HG02759 (cell line): ENCODE measurements around the gene KCNT1.

ENCODE experiments used
- ATAC-seq: cut with Tn5 transposase; IDR thresholded peaks from one replicate; pipeline ENCODE4 v1.9.1; 2021; ENCODE audit warnings: mild to moderate bottlenecking, moderate library complexity; ENCODE audit not compliant: unreplicated experiment

Gene KCNT1

DNA sequence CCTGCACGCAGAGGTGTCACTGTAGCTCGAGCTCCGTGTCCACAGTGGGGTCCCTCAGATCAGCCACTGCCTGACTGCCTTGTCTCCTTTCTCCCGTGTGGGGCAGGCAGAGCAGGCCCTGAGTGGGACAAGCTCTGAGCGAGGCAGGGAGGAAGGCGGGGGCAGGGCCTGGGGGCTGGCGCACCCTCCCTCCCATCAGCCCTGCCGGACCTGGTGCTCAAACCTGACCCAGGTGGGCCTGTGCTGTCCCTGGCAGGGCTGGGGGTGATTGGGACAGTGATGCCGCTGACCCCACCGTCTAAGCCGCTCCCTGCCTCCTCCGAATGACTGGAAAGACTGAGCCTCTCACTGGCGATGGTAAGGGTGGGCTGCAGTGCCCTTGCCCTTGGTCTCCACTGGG is 60.9 kb downstream of the KCNT1 start:
- no peak for ATAC-seq

DNA sequence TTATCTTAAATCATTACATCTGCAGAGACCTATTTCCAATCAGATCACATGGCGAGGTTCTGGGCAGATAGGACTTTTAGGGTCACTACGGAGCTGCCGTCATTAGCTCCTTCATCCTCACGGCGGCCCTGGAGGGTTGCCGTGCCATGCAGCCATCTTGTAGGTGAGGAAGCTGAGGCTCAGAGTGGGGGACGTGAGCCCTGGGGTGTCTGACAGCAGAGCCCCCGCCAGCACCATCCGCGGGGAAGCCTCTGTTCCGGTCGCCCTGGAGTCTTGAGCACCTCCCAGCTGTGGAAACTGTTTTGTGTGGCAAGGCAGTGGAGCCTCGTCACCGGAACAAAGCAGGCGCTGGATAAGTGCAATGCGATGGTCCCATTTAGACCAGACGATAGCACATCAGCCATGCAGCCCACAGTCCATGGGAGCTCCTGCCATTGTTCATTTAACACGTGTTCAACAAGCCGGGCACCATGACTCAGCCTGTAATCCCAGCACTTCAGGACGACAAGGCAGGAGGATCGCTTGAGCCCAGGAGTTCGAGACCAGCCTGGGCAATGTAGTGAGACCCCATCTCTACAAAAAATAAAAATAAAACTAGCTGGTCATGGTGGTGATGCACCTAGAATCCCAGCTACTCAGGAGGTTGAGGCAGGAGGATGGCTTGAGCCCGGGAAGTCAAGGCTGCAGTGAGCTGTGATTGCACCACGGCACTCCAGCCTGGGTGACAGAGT is 61.9 kb downstream of the KCNT1 start:
- ATAC-seq, result no peak

DNA sequence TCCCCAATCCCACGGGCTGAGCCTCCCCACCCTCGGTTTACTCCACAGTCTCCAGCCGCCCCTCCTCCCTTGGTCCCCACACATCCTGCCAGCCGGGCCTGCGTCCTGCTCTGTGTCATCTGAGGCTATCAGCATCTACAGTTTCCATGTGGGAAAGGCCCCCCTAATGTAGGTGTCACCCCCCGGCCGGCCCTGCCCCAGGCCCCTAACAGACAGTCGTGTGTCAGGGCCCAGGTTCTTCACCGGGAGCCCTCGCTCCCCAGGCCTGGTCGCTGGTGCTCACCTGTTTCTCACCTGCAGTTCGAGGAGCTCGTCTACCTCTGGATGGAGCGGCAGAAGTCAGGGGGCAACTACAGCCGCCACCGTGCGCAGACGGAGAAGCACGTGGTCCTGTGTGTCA is 62.7 kb downstream of the KCNT1 start:
- ATAC-seq, result no peak

DNA sequence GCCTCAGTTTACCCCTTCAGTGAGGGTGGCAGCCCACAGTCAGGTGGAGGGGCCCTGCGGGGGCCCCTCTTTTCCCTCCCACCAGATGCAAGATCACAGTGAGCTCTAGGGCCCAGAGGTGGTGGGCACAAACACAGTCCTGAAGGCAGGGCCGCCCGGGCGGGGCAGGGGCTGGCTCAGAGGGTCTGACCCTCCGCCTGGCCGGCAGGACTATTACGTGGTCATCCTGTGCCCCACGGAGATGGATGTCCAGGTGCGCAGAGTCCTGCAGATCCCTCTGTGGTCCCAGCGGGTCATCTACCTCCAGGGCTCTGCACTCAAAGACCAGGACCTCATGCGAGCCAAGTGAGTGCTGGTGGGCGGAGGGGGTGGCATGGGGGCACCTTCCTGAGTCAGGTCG is 63.4 kb downstream of the KCNT1 start:
- no peak for ATAC-seq

DNA sequence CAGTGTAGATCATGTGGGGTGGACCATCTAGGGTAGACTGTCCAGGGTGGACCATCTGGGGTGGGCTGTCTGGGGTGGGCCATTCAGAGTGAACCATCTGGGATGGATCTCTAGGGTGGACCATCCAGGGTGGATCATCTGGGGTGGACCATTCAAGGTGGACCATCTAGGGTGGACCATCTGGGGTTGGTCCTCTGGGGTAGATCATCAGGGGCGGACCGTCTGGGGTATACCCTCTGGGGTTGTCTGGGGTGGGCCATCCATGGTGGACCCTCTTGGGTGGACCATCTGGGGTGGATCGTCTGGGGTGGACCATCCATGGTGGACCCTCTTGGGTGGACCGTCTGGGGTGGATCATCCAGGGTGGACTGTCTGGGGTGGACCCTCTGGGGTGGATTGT is 64.3 kb downstream of the KCNT1 start:
- ATAC-seq, result no peak

DNA sequence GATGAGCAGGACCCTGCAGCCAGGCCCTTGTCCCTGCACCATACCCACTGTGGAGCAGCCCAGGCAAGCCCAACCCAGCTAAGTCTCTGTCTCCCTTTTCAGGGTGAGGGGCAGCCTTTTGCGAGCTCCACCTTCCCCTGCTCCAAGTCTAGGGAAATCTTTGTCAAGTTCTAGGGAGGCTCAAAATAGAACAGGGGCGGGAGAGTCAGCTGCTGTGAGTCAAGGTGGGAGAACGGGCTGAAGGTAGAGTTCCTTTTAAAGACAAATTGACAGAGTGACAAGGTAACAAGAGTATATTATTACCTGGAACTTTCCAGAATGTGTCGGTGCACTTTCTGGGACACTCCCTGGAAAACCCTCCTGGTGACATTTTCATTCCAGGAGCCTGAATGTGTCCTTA is 64.7 kb downstream of the KCNT1 start:
- no peak for ATAC-seq

DNA sequence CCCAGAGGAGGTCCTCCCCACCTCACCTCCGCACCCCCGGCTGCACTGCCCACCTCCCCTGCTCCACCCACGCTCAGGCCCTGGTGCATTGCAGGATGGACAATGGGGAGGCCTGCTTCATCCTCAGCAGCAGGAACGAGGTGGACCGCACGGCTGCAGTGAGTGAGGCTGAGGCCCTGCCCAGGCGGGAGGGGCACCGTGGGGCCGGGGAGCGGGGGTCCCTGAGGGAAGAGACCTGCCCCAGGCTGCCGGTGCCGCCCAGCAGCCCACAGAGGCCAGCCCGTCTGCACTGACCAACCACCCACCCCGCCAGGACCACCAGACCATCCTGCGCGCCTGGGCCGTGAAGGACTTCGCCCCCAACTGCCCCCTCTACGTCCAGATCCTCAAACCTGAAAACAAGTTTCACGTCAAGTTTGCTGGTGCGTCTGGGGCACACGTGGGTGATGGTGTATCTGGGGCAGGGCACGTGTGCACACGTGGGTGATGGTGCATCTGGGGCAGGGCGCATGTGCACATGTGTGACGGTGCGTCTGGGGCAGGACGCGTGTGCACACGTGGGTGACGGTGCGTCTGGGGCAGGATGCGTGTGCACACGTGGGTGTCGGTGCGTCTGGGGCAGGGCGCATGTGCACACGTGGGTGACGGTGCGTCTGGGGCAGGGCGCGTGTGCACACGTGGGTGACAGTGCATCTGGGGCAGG is 66.7 kb downstream of the KCNT1 start:
- ATAC-seq, result no peak

DNA sequence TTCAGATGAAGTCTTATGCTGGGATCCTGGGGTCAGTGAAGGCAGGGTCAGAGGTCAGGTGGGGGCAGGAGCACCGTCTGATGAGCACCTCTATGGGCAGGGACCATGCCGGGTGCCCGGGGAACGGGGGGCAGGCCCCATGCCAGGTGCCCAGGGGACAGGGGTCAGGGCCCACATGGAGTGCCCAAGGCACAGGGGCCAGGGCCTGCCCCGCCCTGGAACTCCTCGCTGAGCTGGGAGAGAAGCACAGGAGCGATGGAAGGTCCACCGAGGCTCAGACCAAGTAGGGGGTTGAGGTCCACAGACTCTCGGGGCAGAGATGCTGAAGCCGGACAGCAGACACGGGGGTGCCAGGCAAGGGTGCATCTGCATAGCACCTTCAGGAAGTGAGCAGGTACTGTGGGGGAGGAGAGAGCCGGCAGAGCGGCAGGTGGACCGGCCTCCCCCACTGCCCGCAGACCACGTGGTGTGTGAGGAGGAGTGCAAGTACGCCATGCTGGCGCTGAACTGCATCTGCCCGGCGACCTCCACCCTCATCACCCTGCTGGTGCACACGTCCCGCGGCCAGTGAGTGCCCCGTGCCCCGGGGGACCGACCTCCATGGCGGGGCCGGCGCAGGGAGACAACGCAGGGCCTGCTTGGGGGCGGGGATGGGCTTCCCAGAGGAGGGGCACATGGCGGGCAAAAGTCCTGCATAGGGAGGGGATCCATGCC is 67.7 kb downstream of the KCNT1 start:
- no peak for ATAC-seq

DNA sequence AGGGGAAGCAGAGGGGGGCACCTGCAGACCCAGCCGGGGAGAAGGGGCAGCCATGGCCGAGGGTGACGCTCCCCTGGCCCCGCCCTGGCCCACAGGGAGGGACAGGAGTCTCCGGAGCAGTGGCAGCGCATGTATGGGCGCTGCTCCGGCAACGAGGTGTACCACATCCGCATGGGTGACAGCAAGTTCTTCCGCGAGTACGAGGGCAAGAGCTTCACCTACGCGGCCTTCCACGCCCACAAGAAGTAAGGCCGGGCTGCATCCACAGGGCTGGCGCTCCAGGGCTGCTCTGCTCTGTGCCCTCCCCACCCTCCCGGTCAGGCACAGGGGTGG is 68.2 kb downstream of the KCNT1 start:
- ATAC-seq, result no peak

DNA sequence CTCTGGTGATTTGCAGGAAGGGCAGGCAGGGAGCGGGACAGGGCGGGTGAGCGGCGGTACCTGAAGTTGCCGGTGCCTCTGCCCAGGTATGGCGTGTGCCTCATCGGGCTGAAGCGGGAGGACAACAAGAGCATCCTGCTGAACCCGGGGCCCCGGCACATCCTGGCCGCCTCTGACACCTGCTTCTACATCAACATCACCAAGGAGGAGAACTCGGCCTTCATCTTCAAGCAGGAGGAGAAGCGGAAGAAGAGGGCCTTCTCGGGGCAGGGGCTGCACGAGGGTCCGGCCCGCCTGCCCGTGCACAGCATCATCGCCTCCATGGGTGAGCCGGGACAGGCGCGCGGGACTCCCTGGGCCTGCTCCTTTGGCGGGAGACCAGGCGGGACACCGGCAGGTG is 68.8 kb downstream of the KCNT1 start:
- ATAC-seq, result no peak

DNA sequence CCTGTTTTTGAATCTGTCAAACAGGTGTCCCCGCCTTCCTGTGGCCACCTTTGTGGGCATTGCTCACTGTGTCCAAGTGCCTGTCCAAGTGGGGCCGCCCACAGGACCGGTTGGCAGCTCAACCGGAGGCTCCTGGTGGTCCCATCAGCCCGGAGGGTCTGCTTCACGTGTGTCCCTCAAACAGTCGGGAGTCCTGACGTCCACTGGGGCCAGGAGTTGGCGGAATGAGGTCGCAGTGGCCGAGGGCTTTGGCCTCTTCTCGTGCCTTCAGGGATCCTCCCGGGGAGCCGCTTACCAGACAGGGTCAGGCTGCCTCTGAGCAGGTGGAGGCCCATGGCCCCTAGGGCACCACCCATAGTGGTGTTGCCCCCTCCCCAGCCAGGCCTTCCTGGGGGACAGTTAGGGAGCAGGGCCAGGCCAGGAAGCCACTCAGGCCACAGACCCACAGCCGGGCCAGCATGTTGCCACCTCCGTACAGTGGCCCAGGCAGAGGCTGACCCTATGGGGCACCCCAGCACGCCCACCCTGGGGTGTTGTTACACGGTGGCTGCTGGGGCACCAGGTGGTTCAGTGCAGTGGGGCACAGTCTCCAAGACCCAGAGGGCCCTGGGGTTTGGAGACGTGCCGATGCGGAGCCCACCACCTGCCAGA is 69.5 kb downstream of the KCNT1 start:
- ATAC-seq, result no peak

DNA sequence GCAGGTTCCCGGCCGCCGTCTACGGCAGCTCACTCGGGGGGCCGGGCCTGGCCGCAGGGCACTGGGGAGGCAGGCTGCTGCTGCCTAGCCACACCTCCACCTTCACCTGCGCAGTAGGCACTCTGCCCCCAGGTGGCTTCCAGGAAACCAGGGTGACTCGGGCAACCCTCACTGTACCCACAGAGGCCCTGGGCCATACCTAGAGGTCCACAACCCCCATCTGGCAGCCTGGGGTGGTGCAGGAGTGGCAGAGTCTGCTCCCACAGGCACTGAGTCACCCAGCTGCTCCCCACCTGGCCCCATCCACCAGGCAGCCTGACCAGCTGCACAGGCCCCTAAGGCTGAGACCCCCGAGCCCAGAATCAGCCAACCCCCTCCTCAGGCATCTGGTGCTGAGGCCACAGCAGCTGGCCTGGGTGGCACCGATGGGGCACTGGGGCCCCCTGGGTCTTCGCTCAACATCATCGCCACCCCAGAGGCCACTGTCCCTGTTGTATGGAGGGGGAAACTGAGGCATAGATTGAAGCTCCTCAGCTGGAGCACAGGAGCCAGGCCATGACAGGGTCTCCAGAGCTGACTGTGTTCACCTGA is 70.2 kb downstream of the KCNT1 start:
- no peak for ATAC-seq

DNA sequence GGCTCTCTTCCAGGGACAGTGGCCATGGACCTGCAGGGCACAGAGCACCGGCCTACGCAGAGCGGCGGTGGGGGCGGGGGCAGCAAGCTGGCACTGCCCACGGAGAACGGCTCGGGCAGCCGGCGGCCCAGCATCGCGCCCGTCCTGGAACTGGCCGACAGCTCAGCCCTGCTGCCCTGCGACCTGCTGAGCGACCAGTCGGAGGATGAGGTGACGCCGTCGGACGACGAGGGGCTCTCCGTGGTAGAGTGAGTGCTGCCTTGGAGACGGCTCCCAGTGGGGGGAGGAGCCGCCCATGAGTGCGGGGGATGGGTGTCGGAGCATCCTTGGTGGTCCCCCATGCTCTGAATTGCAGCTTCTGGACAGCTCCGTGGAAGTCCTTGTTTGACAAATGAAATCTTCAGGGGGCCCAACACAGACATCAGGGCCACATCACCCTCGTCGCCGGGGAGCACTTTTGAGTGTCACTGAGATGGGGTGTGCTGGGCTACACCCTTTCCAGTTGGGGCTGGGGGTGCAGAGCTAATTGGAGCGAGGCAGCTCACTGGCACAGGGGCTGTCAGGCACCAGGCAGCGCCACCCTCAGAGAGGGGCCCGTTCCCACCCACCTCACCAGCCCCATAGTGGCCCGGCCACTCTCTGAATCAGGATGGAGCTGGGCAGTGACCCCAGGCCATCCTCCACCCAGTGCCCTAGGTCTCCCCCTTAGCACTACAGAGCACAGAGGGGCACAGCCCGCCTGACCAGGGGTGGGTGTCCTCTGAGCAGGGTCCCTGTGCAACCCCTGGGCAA is 70.9 kb downstream of the KCNT1 start:
- no peak for ATAC-seq

DNA sequence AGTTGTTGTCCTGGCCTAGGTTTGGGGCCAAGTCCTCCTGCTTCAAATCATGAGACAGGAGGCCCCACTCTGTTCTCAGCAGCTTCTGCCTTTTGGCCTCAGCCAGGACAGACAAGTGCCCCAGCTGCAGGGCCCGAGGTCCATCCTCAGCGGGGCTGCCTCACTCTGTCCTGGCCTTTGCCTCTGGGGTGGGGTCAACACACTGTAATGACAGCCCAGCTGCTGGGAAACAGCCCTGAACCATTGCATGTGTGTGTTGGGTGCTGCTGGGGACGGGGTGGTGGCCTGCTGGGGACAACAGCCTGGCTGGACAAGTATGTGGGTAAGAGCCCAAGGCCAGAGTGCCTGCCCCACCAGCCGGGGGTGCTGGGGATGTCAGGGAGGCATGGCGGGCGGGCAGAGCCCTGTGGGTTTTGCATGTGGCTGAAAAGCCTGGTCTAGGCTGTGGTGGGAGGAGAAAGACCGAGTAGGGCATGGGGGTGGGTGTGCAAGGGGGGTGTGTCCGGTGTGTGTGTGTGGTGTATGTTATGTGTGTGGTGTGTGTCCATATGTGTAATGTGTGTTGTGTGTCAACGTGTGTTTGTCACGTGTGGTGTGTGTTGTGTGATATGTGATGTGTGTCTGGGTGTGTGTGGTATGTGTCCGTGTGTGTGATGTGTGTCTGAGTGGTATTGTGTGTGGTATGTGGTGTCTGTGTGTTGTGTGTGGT is 71.7 kb downstream of the KCNT1 start:
- no peak for ATAC-seq

DNA sequence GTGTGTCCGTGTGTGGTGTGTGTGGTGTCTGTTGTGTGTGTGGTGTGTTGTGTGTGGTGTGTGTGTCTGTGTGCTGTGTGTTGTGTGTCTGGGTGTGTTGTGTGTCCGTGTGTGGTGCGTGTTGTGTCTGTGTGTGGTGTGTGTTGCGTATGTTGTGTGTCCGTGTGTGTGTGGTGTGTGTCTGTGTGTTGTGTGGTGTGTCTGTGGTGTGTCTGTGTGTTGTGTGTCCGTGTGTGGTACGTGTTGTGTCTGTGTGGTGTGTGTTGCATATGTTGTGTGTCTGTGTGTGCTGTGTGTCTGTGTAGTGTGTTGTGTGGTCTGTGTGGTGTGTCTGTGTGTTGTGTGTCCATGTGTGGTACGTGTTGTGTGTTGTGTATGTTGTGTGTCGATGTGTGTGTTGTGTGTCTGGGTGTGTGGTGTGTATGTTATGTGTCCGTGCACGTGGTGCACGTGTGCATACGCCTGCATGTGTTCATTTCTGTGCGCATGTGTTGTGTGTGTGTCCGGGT is 72.3 kb downstream of the KCNT1 start:
- no peak for ATAC-seq

DNA sequence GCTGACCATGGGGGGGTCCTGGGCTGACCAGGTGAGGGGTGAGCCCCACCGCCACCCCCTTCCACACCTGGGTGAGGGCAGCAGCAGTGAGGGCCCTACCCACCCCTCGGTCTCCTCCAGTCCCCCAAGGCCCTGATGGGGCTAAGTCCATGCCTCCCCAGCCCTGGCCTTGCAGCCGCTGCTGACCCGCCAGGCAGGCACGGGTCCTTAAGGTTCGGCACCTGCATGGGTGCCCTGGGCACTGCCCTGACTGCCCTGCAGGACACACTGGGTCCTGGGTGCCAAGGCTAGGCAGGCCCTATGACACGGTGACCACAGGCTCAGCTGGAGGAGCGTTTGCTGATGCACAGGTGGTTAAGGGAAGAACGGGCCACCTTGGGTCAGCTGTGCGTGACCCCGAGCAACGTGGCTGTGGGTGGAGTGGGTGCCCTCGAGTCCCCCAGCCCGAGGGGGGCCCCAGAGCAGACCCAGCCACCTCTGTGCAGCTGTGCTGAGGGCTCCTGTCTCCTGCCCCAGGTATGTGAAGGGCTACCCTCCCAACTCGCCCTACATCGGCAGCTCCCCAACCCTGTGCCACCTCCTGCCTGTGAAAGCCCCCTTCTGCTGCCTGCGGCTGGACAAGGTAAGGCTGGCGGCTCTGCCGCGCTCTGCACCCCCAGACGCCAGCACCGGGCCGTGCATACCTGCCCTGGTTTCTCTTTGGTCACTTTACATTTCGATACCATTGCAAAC is 73.0 kb downstream of the KCNT1 start:
- ATAC-seq, result no peak

DNA sequence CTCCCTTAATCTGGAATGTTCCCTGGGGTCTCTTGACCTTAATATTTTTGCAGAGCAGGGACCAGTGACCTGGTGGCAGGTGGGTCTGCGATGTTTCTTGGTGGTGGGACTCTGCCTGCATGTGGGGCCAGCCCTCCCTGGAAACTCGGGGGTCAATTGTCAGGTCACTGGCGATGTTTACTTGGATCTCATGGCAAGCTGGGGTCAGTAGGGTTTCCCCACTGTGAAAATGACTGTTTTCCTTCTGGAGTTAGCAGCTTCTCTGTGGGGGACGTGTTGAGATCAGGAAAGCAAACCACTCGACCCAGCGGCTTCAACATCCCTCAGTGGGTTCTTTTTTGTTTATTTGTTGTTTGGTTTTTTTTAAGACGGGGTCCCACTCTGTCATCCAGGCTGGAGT is 73.9 kb downstream of the KCNT1 start:
- ATAC-seq, result no peak

DNA sequence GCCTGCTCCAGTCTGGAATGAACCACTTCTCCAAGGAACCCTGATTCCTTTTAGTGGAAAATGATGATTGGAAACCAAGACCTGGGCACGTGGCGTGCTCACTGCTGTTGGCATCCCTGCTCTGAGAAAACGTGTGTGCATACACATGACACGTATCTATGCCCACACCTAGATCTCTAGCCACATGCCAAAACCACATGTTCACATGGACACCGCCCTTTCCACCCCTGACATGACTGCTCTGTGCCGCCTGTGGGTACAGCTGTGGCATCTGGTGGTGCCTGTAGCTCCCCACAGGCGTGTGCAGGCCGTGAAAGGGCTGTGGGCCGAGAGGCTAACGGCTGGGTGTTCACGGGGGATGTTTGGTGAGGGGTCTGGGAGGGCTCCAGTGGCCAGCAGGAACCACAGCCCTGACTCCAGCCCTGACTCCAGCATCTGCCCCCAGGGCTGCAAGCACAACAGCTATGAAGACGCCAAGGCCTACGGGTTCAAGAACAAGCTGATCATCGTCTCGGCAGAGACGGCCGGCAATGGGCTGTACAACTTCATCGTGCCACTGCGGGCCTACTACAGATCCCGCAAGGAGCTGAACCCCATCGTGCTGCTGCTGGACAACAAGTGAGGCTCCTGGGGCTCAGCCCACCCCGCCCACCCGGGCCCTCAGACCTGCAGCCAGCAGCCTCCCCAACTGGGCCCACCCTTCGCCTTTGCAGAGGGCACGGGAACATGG is 75.1 kb downstream of the KCNT1 start:
- ATAC-seq, result no peak
